K562 (cell line): Measurements from ENCODE around the gene TGM5. TPM values are rescaled to one million over a fixed set of nuclear protein-coding genes. Genes with fewer than 3 reads are reported as not detected.

Experiments
- CHD7 ChIP-seq: fragments of 200-600 bp; sonication (generic); IDR thresholded peaks from one replicate; pipeline ENCODE4 v1.6.1; 2012; ENCODE audit warnings: mild to moderate bottlenecking, low read depth, low read length, inconsistent platforms
- CREM ChIP-seq: IDR thresholded peaks from 2 replicates; pipeline ENCODE4 v1.6.1; 2014; ENCODE audit warnings: antibody characterized with exemption, low read depth
- FOSL1 ChIP-seq: fragments of 200-800 bp; sonication (Bioruptor generic); conservative IDR thresholded peaks from 2 replicates; pipeline ENCODE4 v1.6.1; 2016; ENCODE audit warnings: missing genetic modification characterization, missing compliant biosample characterization
- NFATC3 ChIP-seq: fragments of 450-650 bp; IDR thresholded peaks from 2 replicates; pipeline ENCODE4 v1.6.1; 2017; ENCODE audit warnings: mild to moderate bottlenecking
- PURB ChIP-seq: sonication (generic); formaldehyde crosslinking; IDR thresholded peaks from 2 replicates; pipeline ENCODE4 v1.9.0; 2021; ENCODE audit warnings: low read depth, mild to moderate bottlenecking, missing genetic modification reagents
- SRSF7 ChIP-seq: fragments of 200-400 bp; formaldehyde crosslinking; optimal IDR thresholded peaks from 2 replicates; pipeline ENCODE3; 2017; ENCODE audit warnings: mild to moderate bottlenecking, low read depth, low read length
- TBL1XR1 ChIP-seq, 2 experiments: IDR thresholded peaks; 2 replicates each; pipeline ENCODE4 v1.6.1; 2012; ENCODE audit warnings: improper control_type of control experiment in 2 of 2, low read length in 2 of 2, mild to moderate bottlenecking in 1 of 2
- TGIF2 ChIP-seq: sonication (generic); formaldehyde crosslinking; IDR thresholded peaks from 2 replicates; pipeline ENCODE4 v1.8.1; 2022; ENCODE audit warnings: mild to moderate bottlenecking, missing genetic modification reagents, moderate library complexity
- THRA ChIP-seq: fragments of 450-650 bp; IDR thresholded peaks from 2 replicates; pipeline ENCODE4 v1.6.1; 2017; ENCODE audit warnings: mild to moderate bottlenecking, moderate library complexity
- USF1 ChIP-seq: sonication (generic); formaldehyde crosslinking; IDR thresholded peaks from 2 replicates; pipeline ENCODE4 v1.9.0; 2022; ENCODE audit warnings: mild to moderate bottlenecking, missing genetic modification reagents
- USF2 ChIP-seq: sonication (generic); formaldehyde crosslinking; IDR thresholded peaks from 2 replicates; pipeline ENCODE4 v1.5.0; 2020; ENCODE audit warnings: missing genetic modification reagents
- ZNF384 ChIP-seq: IDR thresholded peaks from 2 replicates; pipeline ENCODE4 v1.6.1; 2012; ENCODE audit warnings: low read depth, low read length, improper control_type of control experiment
- ZNF785 ChIP-seq: fragments of 250-450 bp; sonication (Bioruptor Pico); IDR thresholded peaks from 2 replicates; pipeline ENCODE4 v1.4.0; 2020; ENCODE audit warnings: mild to moderate bottlenecking
- polyA plus RNA-seq, 8 experiments: library from polyadenylated mRNA; depleted of rRNA in 4 of 8; stranded (reverse) in 5 of 8; unstranded in 3 of 8; fragments of >200 nt; fragmentation: Nextera tagmentation in 2 of 8; fragmentation: Illumina TruSeq in 1 of 8; extraction: Ambion mirVana in 2 of 8; extraction: Trizol in 1 of 8; gene quantifications; 2 replicates each; pipeline versions ENCODE4 v1.2.1 to v1.2.3, GENCODE V29; 2011 to 2014; ENCODE audit warnings: inconsistent platforms in 1 of 8, missing spikeins in 1 of 8
- total RNA-seq, 7 experiments: library from RNA; depleted of rRNA in 6 of 7; stranded (reverse); fragments of >200 nt in 6 of 7; fragmentation: Illumina TruSeq in 2 of 7; extraction: Trizol in 2 of 7; gene quantifications; 2 replicates each; pipeline versions ENCODE4 v1.2.1 to v1.2.3, GENCODE V29; 2011 to 2021; ENCODE audit warnings: low replicate concordance in 1 of 7

The TGM5 gene
- total and polyA plus RNA-seq, 9 of the 15 experiments (the other 6 are each of a cell fraction or from before 2014, with no cell fraction given): 0.03 to 0.10 (median 0.07) TPM; not detected in 6

- TF ChIP-seq CHD7: no peak
- peak; percentile 61 for TF ChIP-seq USF1 (CRISPR knock-in tag)
- TF ChIP-seq ZNF785 (CRISPR knock-in tag): no peak
- TF ChIP-seq TBL1XR1 (IDR thresholded peaks at IDR 0.05; ENCODE audit: low read length in 2 of 2): peak in 1 of 2 experiments; percentile 58; a peak in 1 of 4 replicates
- TF ChIP-seq CREM: peak; percentile 82
- TF ChIP-seq USF2: no peak
- TF ChIP-seq NFATC3: no peak
- no peak for TF ChIP-seq ZNF384
- no peak for TF ChIP-seq FOSL1
- TF ChIP-seq TGIF2 (CRISPR knock-in tag): no peak
- no peak for TF ChIP-seq PURB (CRISPR knock-in tag)
- TF ChIP-seq SRSF7: no peak
- no peak for TF ChIP-seq THRA
Observed at GRCh38 chr15:43185157-43186002, 81.3 kb downstream of the TGM5 start, which contains the start of gene CCNDBP1 (continued).
